ENCODE data around the gene RNU6-8. TPM values are rescaled to one million over a fixed set of nuclear protein-coding genes. Genes with fewer than 3 reads are reported as not detected.

The RNU6-8 gene
- total RNA-seq, 2 donors from 2014 or later, result not detected

GRCh38 chr14:32230695-32231280 lies 27.7 kb upstream of the RNU6-8 start:
- Histone ChIP-seq H3K36me3 (no peaks in the 10 kb centered on the region), H3K4me1 (ENCODE audit: control insufficient read depth in 1 of 2, low read depth in 2 of 2) (peaks cover 0 to 16% of the 10 kb centered on the region in 2 donors), H3K9me3 (no peaks in the 10 kb centered on the region), H3K27ac (peak overlapping the region in 1 of 2 donors; percentile 4), H3K27me3 (replicated peaks; ENCODE audit: insufficient read depth) (no peaks in the 10 kb centered on the region), H3K4me3 (no peak overlapping the region)
- ATAC-seq (ENCODE audit: insufficient number of reproducible peaks, low FRiP score, low read depth) (no peak), DNase-seq (ENCODE audit: low spot score) (no peak)
- TF ChIP-seq CTCF (IDR thresholded peaks at IDR 0.05), result no peak

- Histone ChIP-seq H3K27me3 (replicated peaks; ENCODE audit: insufficient read depth) (no peaks in the 10 kb centered on the region), H3K27ac (no peak overlapping the region), H3K4me1 (ENCODE audit: control insufficient read depth in 1 of 2, low read depth in 2 of 2) (peaks cover 0 to 20% of the 10 kb centered on the region in 2 donors), H3K9me3 (no peaks in the 10 kb centered on the region), H3K4me3 (no peak overlapping the region), H3K36me3 (no peaks in the 10 kb centered on the region)
- DNase-seq (ENCODE audit: low spot score) (no peak), ATAC-seq (ENCODE audit: insufficient number of reproducible peaks, low FRiP score, low read depth) (no peak)
- no peak for TF ChIP-seq CTCF (IDR thresholded peaks at IDR 0.05)
Observed at GRCh38 chr14:32230181-32230580, 27.1 kb upstream of the RNU6-8 start.

- H3K27me3 ChIP-seq (replicated peaks; ENCODE audit: insufficient read depth), result no peaks in the 10 kb centered on the region
- no peak for ATAC-seq (ENCODE audit: insufficient number of reproducible peaks, low FRiP score, low read depth)
- no peak overlapping the region for H3K27ac ChIP-seq
- DNase-seq (ENCODE audit: low spot score), result no peak
- no peak overlapping the region for H3K4me3 ChIP-seq
- peaks cover 0 to 35% of the 10 kb centered on the region in 2 donors for H3K4me1 ChIP-seq (ENCODE audit: control insufficient read depth in 1 of 2, low read depth in 2 of 2)
- H3K9me3 ChIP-seq, result no peaks in the 10 kb centered on the region
- no peaks in the 10 kb centered on the region for H3K36me3 ChIP-seq
- no peak for TF ChIP-seq CTCF (IDR thresholded peaks at IDR 0.05)
Observed at GRCh38 chr14:32226056-32226455, 23.0 kb upstream of the RNU6-8 start.

- DNase-seq (ENCODE audit: low spot score) (no peak), ATAC-seq (ENCODE audit: insufficient number of reproducible peaks, low FRiP score, low read depth) (no peak)
- H3K9me3 ChIP-seq, result no peaks in the 10 kb centered on the region
- TF ChIP-seq CTCF (IDR thresholded peaks at IDR 0.05), result no peak
- H3K36me3 ChIP-seq, result no peaks in the 10 kb centered on the region
- H3K27me3 ChIP-seq (replicated peaks; ENCODE audit: insufficient read depth), result no peaks in the 10 kb centered on the region
- peaks cover 0 to 29% of the 10 kb centered on the region in 2 donors for H3K4me1 ChIP-seq (ENCODE audit: control insufficient read depth in 1 of 2, low read depth in 2 of 2)
- H3K27ac ChIP-seq, result no peak overlapping the region
- no peak overlapping the region for H3K4me3 ChIP-seq
Observed at GRCh38 chr14:32225378-32225920, 22.4 kb upstream of the RNU6-8 start.

GRCh38 chr14:32224737-32225377 lies 21.8 kb upstream of the RNU6-8 start:
- DNase-seq (ENCODE audit: low spot score) (no peak), ATAC-seq (ENCODE audit: insufficient number of reproducible peaks, low FRiP score, low read depth) (no peak)
- H3K4me1 ChIP-seq (ENCODE audit: control insufficient read depth in 1 of 2, low read depth in 2 of 2), result peaks cover 0 to 23% of the 10 kb centered on the region in 2 donors
- H3K4me3 ChIP-seq, result no peak overlapping the region
- no peaks in the 10 kb centered on the region for H3K36me3 ChIP-seq
- no peak overlapping the region for H3K27ac ChIP-seq
- no peaks in the 10 kb centered on the region for H3K27me3 ChIP-seq (replicated peaks; ENCODE audit: insufficient read depth)
- H3K9me3 ChIP-seq, result no peaks in the 10 kb centered on the region
- peak; percentile 43 for TF ChIP-seq CTCF (IDR thresholded peaks at IDR 0.05)

All from thoracic aorta (tissue), 2 donors.